ENCODE results near the gene COL6A6. TPM values are rescaled to one million over a fixed set of nuclear protein-coding genes. Genes with fewer than 3 reads are reported as not detected.

The COL6A6 gene
- total RNA-seq, 1 experiment from 2014 or later, result not detected

DNA sequence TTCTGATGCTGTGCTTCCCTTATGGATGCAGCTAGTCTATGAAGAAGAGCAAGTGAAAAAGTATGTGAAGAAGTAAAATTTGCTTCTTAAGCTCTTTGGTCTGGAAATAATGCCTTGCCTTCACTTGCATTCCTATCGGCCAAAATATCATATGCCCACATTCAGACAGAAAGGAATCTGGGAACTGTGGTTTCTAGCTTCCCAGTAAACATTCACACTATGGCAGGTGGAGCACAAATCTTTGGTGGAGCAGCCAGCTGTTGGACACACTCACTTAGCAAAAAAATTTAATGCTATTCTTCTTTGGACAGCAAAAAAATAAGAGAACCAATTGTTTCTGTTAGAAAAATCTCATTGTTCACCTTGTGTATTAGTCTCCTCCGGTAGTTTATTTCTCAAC lies 12.3 kb upstream of the COL6A6 start (continued):
- TF ChIP-seq, protein P1, sequence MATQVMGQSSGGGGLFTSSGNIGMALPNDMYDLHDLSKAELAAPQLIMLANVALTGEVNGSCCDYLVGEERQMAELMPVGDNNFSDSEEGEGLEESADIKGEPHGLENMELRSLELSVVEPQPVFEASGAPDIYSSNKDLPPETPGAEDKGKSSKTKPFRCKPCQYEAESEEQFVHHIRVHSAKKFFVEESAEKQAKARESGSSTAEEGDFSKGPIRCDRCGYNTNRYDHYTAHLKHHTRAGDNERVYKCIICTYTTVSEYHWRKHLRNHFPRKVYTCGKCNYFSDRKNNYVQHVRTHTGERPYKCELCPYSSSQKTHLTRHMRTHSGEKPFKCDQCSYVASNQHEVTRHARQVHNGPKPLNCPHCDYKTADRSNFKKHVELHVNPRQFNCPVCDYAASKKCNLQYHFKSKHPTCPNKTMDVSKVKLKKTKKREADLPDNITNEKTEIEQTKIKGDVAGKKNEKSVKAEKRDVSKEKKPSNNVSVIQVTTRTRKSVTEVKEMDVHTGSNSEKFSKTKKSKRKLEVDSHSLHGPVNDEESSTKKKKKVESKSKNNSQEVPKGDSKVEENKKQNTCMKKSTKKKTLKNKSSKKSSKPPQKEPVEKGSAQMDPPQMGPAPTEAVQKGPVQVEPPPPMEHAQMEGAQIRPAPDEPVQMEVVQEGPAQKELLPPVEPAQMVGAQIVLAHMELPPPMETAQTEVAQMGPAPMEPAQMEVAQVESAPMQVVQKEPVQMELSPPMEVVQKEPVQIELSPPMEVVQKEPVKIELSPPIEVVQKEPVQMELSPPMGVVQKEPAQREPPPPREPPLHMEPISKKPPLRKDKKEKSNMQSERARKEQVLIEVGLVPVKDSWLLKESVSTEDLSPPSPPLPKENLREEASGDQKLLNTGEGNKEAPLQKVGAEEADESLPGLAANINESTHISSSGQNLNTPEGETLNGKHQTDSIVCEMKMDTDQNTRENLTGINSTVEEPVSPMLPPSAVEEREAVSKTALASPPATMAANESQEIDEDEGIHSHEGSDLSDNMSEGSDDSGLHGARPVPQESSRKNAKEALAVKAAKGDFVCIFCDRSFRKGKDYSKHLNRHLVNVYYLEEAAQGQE (IDR thresholded peaks at IDR 0.05; ENCODE audit: low read depth), result no peak
- TF ChIP-seq ELF1 (IDR thresholded peaks at IDR 0.05; ENCODE audit: borderline replicate concordance, low read depth), result no peak

DNA sequence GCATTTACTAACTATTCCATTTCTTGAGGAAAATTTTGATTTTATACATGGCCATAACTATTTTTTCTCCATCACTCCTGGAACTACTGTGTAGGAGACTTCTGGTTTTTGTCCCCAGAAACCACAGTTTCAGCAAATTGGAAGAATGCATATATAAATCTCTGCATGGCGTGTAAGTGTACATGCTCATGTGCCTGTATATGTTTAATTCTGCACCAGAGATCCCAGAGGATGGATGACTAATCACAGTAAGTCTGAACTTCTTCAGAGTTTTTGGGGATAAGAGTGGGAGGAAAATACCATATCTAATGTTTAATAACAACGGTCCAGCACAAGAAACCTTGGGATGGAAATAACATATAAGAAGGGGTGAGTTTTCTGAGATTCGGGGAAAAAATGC lies 10.9 kb upstream of the COL6A6 start:
- DNase-seq (ENCODE audit: low read depth, low spot score) (no peak), ATAC-seq (no peak)
- ChIA-PET POLR2A (no interaction called here), CTCF (no interaction called here), RAD21 (ENCODE audit: low non-redundant PET in 1 of 2, low total read pairs in 2 of 2, uncharacterized antibody in 2 of 2, unreplicated experiment in 2 of 2) (no interaction called here)
- Histone ChIP-seq H3K4me1 (ENCODE audit: control insufficient read depth in 1 of 2, insufficient read depth in 2 of 2, low read length in 2 of 2) (no peaks in the 10 kb centered on the region), H3K79me2 (ENCODE audit: insufficient read depth, low read length) (no peaks in the 10 kb centered on the region), H4K20me1 (ENCODE audit: insufficient read depth) (no peaks in the 10 kb centered on the region), H3K36me3 (ENCODE audit: control insufficient read depth in 1 of 2, insufficient read depth in 2 of 2, low read length in 2 of 2) (no peaks in the 10 kb centered on the region), H3K27me3 (ENCODE audit: insufficient read depth, low read length) (peaks cover 72% of the 10 kb centered on the region), H3K4me2 (ENCODE audit: low read length) (no peak overlapping the region), H3K9me2 (ENCODE audit: insufficient read depth) (no peaks in the 10 kb centered on the region), H3K4me3 (replicated peaks in 1 of 2; ENCODE audit: low read depth in 1 of 2, low read length in 2 of 2) (no peak overlapping the region), H2AFZ (ENCODE audit: low read depth, low read length, poor library complexity, severe bottlenecking) (no peak overlapping the region), H3K9me3 (ENCODE audit: control insufficient read depth in 1 of 2, insufficient read depth in 1 of 2, low read depth in 1 of 2, low read length in 2 of 2) (no peaks in the 10 kb centered on the region), H3K27ac (ENCODE audit: low read depth, low read length) (no peak overlapping the region), H3K9ac (ENCODE audit: low read length) (no peak overlapping the region)
- no TSS peak for BruUV-seq (replicated peaks)
- intact Hi-C loops (cut with micrococcal nuclease), result no loop called here
- no peak for TF ChIP-seq EZH2 (IDR thresholded peaks at IDR 0.05)
- no peak for TF ChIP-seq SP1 (IDR thresholded peaks at IDR 0.05; ENCODE audit: low read depth)
- TF ChIP-seq YY1 (IDR thresholded peaks at IDR 0.05; ENCODE audit: extremely low read depth, insufficient replicate concordance, low read depth, low read length), result no peak
- no peak for TF ChIP-seq POLR2A (IDR thresholded peaks at IDR 0.05; ENCODE audit: borderline replicate concordance, extremely low read depth, insufficient read depth, insufficient read length)
- no peak for TF ChIP-seq ELF1 (IDR thresholded peaks at IDR 0.05; ENCODE audit: borderline replicate concordance, low read depth)
- no peak for TF ChIP-seq ZNF274 (IDR thresholded peaks at IDR 0.05; ENCODE audit: low read depth, low read length)
- TF ChIP-seq SIN3A (IDR thresholded peaks at IDR 0.05; ENCODE audit: low read depth), result no peak
- no peak for TF ChIP-seq CEBPB (IDR thresholded peaks at IDR 0.05; ENCODE audit: low read depth)
- no peak for TF ChIP-seq EGR1 (IDR thresholded peaks at IDR 0.05; ENCODE audit: low read depth)
- TF ChIP-seq, protein P2, sequence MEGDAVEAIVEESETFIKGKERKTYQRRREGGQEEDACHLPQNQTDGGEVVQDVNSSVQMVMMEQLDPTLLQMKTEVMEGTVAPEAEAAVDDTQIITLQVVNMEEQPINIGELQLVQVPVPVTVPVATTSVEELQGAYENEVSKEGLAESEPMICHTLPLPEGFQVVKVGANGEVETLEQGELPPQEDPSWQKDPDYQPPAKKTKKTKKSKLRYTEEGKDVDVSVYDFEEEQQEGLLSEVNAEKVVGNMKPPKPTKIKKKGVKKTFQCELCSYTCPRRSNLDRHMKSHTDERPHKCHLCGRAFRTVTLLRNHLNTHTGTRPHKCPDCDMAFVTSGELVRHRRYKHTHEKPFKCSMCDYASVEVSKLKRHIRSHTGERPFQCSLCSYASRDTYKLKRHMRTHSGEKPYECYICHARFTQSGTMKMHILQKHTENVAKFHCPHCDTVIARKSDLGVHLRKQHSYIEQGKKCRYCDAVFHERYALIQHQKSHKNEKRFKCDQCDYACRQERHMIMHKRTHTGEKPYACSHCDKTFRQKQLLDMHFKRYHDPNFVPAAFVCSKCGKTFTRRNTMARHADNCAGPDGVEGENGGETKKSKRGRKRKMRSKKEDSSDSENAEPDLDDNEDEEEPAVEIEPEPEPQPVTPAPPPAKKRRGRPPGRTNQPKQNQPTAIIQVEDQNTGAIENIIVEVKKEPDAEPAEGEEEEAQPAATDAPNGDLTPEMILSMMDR (IDR thresholded peaks at IDR 0.05 in 2 of 3, conservative IDR thresholded peaks at IDR 0.05 in 1 of 3; ENCODE audit: borderline replicate concordance in 1 of 3, insufficient read depth in 1 of 3, low read depth in 2 of 3, low read length in 2 of 3), result no peak
- TF ChIP-seq, protein P3, sequence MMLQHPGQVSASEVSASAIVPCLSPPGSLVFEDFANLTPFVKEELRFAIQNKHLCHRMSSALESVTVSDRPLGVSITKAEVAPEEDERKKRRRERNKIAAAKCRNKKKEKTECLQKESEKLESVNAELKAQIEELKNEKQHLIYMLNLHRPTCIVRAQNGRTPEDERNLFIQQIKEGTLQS (IDR thresholded peaks at IDR 0.05), result no peak
- TF ChIP-seq RAD21 (IDR thresholded peaks at IDR 0.05; ENCODE audit: low read depth), result no peak
- TF ChIP-seq FOSL1 (IDR thresholded peaks at IDR 0.05; ENCODE audit: low read depth), result no peak
- no peak for TF ChIP-seq ZFX (IDR thresholded peaks at IDR 0.05)
- no peak for TF ChIP-seq POLR2AphosphoS5 (IDR thresholded peaks at IDR 0.05; ENCODE audit: low read depth, low read length)
- TF ChIP-seq, protein P4, sequence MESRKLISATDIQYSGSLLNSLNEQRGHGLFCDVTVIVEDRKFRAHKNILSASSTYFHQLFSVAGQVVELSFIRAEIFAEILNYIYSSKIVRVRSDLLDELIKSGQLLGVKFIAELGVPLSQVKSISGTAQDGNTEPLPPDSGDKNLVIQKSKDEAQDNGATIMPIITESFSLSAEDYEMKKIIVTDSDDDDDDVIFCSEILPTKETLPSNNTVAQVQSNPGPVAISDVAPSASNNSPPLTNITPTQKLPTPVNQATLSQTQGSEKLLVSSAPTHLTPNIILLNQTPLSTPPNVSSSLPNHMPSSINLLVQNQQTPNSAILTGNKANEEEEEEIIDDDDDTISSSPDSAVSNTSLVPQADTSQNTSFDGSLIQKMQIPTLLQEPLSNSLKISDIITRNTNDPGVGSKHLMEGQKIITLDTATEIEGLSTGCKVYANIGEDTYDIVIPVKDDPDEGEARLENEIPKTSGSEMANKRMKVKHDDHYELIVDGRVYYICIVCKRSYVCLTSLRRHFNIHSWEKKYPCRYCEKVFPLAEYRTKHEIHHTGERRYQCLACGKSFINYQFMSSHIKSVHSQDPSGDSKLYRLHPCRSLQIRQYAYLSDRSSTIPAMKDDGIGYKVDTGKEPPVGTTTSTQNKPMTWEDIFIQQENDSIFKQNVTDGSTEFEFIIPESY (IDR thresholded peaks at IDR 0.05; ENCODE audit: extremely low read depth, insufficient replicate concordance, low read length), result no peak
- no peak for TF ChIP-seq EZH2phosphoT487 (IDR thresholded peaks at IDR 0.05; ENCODE audit: borderline replicate concordance)
- no peak for TF ChIP-seq MAX (IDR thresholded peaks at IDR 0.05)
